Measurements from ENCODE around the gene CD22. TPM values are rescaled to one million over a fixed set of nuclear protein-coding genes. Genes with fewer than 3 reads are reported as not detected.
"Not testable (repeated sequence)": the region's sequence is repeated elsewhere in the genome, so short reads cannot be mapped to it uniquely, and the experiment has no call there.

The CD22 gene
- polyA plus RNA-seq (ENCODE audit: insufficient read length in 12 of 12) = 1 to 10 TPM in 3 of 12 donors, under 1 TPM in 7, not detected in 2; 0.34 to 7.6 (median 0.60) TPM
- long read RNA-seq, donor 1 = 0 reads
- long read RNA-seq, donor 2 = 0 reads
- long read RNA-seq, donor 3 = 0 reads
- long read RNA-seq, donor 4 = 0 reads
- long read RNA-seq, donor 5 = 0 reads
- long read RNA-seq, donor 6 = 0 reads
- long read RNA-seq, donor 7 = 0 reads
- long read RNA-seq, donor 8 = 0 reads
- long read RNA-seq, donor 9 = 0 reads
- long read RNA-seq, donor 10 = 0 reads
- long read RNA-seq, donor 11 = 0 reads

DNA sequence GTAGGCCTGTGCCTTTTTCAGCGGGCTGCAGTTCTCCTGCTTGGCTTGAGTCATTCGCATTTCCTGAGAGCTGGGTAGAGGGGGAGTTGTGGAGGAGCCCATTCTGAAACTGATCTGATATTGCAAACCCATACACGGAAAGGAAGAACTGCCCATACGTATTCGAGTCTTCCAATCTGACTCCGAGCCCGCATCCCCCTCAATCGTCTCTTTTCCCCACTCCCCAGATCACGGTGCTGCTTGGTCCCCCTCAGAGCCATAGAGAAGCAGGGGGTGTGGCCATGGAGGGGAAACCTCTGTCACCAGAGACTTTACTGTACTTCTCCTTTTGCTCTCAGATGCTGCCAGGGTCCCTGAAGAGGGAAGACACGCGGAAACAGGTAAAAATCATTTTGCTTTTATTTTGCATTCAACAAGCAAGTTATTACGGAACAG lies at the start of gene CD22:
Gene CD22, plus strand, starts transcription at position 337 of the 435 bp plus-strand sequence. CDS start 2,854 bp downstream, outside the sequence.
- no peak for DNase-seq

GRCh38 chr19:35279374-35279773 lies 49.6 kb upstream of the CD22 start:
- no peak for DNase-seq

- no peak for DNase-seq
Observed at GRCh38 chr19:35279985-35280821, 48.8 kb upstream of the CD22 start.

DNA sequence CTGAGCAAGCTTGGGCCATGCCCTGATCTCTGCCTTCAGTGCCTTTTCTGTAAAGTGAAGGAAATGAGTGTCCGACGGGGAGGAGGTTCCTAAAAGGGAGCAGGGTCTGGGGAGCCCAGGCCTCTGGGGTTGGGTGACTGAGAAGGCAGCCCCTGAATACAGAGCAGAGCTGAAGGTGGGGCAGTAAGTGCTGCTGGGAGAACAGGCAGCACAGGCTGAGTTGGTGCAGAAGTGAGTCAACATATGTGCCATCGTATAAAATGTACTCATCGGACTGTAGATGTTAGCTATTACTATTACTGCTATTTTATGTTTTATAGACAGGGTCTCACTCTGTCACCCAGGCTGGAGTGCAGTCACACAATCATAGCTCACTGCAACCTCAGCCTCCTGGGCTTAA lies 47.7 kb upstream of the CD22 start:
- no peak for DNase-seq

DNA sequence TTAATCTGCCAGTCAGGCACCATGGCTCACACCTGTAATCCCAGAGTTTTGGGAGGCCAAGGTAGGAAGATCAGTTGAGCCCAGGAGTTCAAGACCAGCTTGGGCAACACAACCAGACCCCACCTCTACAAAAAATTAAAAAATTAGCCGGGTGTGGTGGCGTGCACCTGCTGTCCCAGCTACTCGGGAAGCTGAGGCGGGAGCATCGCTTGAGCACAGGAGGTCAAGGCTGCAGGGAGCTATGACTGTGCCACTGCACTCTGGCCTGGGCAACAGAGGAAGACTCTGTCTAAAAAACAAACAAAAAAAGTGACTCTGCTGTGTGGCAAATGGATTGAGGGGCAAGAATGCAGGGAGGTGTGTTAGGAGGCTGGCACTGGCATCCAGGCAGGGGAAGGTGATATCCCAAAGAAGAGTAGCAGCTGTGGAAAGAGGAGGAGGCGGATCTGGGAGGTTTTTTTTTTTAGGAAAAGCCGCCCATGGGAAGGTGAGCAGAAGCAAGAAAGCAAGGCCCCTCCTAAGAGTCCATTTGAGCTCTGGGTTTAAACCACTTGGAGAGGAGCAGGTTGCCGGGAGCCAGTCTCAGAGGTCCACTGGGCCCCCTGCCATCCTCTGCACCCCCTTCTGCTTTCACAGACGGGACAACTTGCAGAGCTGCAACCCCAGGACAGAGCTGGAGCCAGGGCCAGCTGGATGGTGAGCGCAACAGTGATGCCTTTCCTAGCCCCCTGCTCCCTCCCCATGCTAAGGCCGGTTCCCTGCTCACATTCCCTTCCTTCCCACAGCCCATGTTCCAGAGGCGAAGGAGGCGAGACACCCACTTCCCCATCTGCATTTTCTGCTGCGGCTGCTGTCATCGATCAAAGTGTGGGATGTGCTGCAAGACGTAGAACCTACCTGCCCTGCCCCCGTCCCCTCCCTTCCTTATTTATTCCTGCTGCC lies 44.6 kb upstream of the CD22 start:
- DNase-seq = no peak

DNA sequence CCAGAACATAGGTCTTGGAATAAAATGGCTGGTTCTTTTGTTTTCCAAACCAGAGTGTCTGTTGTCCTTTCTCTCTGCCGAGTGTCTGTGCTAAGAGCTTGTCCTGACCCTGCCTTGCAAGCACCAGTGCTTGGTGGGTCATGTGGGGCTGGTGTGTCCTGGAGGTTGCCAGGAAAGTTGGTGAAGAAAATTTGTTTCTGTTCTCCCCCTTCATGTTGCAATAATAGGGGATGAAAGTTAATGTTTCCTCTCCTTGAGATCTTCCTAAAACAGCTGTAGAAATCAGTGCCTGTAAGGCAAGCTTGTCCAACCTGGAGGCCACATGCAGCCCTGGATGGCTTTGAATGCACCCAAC lies 43.9 kb upstream of the CD22 start:
- no peak for DNase-seq

DNA sequence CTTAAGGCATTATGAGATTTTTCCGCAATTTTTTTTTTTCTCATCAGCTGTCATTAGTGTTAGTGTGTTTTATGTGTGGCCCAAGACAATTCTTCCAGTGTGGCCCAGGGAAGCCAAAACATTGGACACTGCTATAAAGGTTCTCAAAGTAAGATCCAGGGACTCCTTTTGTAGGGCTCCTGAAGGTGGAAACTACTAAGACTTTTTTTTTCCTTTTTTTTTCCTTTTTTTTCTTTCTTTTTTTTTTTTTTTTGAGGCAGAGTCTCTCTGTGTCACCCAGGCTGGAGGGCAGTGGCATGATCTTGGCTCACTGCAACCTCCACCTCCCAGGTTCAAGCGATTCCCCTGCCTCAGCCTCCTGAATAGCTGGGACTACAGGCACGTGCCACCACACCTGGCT lies 43.5 kb upstream of the CD22 start:
- DNase-seq = not testable (repeated sequence)

DNA sequence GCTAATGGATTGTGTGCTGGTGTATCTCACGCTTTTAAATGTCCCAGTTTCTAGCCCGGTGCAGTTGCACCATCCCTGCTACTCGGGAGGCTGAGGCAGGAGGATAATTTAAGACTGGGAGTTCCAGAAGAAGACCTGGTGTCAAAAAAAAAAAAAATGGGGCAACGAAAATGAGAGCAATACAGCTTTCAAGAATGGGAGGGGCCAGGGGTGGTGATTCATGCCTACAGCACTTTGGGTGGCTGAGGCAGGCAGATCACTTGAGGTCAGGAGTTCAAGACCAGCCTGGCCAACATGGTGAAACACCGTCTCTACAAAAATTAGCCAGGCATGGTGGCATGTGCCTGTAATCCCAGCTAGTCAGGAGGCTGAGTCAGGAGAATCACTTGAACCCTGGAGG lies 42.9 kb upstream of the CD22 start:
- DNase-seq = not testable (repeated sequence)

GRCh38 chr19:35287713-35288112 lies 41.3 kb upstream of the CD22 start:
- DNase-seq = no peak

DNA sequence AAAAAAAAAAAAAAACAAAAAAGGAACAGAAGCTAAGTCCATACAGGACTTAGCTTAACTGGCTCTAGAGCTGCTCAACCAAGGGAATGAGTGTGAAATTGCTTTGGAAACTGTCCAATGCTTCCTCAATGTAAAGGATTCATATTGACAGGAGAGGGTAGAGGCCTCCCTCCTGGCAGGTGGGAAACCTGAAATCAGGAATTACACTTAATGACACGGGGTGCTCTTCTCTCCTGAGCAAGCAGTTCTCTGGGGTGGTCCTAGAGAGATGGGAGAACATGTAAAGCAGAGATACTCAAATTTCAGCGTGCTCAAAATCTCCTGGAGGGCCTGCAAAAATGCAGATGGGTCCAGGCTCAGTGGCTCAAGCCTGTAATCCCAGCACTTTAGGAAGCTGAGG lies 40.7 kb upstream of the CD22 start:
- DNase-seq = no peak

GRCh38 chr19:35288906-35289305 lies 40.1 kb upstream of the CD22 start:
- DNase-seq = no peak

DNA sequence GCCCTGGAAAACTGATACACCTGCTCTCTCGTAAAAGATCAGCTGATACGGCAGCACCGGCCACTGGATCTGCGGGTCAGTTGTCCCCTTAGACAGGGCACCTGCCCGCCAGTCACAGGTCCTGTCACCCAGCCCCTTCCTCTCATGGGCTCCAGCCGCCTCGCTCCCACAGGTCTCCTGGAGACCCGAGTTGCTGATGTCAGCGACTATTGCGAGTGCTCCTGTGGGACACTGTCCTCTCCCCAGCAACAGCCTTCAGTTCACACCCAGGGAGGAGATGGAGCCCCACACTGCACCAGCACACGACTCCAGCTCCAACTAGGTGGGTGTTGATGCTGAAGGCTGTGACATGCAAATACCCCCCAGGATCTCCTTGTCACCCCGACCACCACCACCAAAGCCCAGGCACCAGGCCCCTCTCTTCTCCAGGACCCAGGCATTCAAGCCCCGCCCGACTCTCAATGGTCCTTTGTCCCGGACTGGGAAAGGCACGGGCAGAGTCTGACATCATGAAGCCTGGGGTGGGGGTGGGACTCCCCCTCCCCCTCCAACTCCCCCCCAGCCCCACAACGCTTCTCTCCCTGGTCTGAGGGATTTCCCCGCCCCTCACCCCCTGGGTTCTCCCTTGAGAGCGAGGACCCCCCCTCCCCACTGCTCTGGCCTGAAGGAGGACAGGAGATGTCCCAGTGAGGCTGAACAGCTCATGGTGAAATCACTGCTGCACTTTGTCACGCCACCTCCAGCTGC lies 38.4 kb upstream of the CD22 start:
- DNase-seq = no peak

DNA sequence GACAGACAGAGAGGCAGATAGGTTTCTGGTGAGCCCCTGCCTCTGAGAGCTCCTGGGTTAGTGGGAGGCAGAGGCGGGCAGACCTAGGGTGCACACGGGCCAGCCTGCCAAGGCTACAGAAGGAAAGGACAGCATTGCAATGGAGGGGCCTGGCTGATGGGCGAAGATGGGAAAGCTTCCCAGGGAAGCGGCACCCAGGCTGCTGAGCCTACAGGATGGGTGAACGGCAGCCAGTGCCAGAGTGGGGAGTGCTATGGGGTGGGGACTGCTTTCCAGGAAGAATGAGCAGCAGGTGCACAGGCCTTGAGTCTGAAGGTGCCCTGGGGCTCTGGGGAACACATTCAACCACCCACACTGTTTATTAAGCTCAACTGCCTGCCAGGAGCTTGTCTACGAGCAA lies 37.7 kb upstream of the CD22 start:
- no peak for DNase-seq

- DNase-seq = no peak
Observed at GRCh38 chr19:35291916-35292315, 37.1 kb upstream of the CD22 start, which contains the start of gene MAG. MAG (plus strand) TSS chr19:35292161; CDS start chr19:35295409, 3,248 bp downstream.

DNA sequence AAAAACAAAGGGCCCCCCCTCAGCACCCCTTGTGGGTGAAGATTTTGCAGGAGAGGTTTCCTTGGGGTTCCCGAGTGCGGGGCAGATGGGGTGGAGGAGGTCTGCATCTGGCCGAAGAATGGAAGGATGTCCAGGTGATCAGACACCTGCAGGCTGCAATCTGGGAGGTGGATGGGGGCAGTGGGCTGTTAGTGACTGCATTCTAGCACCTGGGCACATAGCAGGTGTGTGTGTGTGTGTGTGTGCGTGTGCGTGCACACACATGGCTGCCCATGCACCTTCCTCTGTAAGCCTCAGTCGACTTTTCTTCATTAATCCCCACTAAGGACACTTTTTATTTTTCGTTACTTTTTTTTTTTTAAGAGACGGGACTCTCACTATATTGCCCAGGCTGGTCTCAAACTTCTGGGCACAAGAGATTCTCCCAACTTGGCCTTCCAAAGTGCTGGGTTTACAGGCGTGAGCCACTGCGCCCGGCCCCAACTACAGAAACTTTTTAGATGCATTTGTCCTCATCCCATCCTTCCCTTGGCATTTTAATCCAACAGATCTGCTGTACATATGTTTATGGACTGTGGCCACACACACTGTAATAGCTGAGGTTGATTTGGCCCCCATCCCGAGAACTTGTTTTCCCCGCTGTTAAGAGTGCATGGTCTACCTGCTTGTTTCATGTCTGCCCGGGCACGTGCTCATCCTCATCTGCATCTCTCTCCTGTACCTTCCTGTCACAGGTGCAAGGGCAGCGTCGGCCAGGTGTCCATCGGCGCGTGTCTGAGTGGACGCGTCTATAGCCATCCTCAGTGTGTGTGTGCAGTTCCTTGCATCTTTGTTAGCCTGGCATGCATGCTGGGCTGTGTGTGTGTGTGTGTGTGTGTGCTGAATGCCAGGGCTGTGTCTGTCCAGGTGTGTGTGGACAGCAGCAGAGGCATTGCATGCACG lies 36.3 kb upstream of the CD22 start:
- DNase-seq = no peak

- DNase-seq = no peak
Observed at GRCh38 chr19:35293363-35293739, 35.6 kb upstream of the CD22 start.

DNA sequence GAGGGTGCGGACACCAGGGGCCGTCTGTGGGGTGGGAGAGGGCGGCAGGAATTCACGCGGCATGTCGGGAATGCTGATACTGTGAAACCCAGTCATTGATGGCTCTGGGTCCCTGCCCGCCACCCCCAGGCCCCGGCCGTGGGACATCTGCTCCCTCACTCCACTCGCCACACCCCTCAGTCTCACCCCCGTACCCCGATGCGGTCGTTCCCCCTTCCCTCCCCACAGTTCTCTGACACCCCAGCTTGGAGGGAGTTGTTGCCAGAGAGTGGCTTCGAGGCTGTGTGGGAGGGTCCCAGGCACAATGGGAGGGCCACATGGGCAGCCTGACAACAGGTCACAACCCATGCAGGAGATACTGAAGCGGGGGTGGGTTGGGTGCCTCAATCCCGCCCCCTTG lies 35.2 kb upstream of the CD22 start:
- DNase-seq = no peak

GRCh38 chr19:35294328-35294727 lies 34.7 kb upstream of the CD22 start:
- DNase-seq = no peak

DNA sequence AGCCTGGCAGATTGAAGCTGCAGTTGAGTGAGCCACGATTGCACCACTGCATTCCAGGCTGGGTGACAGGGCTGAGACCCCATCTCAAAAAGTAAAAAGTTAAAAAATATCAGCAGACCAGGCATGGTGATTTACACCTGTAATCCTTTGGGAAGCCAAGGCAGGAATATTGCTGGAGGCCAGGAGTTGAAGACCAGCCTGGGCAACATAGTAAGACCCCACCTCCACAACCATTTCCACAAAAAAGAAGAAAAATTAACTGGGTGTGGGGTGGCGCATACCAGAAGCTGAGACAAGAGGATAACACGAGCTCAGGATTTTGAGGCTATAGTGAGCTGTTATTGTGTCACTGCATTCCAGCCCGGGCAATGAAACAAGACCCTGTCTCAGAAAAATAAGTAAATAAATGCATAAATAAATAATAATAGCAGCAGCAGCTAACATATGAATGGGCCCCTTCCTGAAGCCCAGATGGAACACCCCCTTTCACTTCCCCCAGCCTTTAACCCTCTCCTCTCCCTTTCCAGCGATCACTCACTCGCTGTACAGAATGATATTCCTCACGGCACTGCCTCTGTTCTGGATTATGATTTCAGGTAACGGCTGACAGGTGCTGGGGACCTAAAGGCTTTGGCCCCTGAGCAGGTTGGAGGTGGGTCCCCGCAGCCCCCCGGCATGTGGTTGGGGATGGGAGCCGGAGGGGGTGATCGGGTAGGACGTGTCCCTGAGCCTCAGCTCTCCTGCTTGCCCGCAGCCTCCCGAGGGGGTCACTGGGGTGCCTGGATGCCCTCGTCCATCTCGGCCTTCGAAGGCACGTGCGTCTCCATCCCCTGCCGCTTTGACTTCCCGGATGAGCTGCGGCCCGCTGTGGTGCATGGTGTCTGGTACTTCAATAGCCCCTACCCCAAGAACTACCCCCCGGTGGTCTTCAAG lies 33.9 kb upstream of the CD22 start:
- no peak for DNase-seq
